RWPE2 (cell line): ENCODE data around the gene TRAPPC5.

Experiments used
- ATAC-seq: fragments of 200-7000 bp; cut with Tn5 transposase; 3 replicates; pipeline ENCODE4 v1.9.1; 2021; ENCODE audit warnings: low read depth
- DNase-seq: peaks from one replicate; pipeline ENCODE4 v3.0.0-alpha.2; 2020; ENCODE audit warnings: low spot score
- H3K27ac ChIP-seq: fragments of 450-650 bp; 2 replicates; pipeline ENCODE4 v1.5.1; 2017; ENCODE audit warnings: mild to moderate bottlenecking; ENCODE audit not compliant: poor library complexity, severe bottlenecking
- H3K27me3 ChIP-seq: fragments of 250-450 bp; sonication (Bioruptor Pico); 2 replicates; pipeline ENCODE4 v1.5.1; 2021; ENCODE audit warnings: mild to moderate bottlenecking, moderate library complexity; ENCODE audit not compliant: insufficient read depth, poor library complexity, severe bottlenecking
- H3K36me3 ChIP-seq: fragments of 250-450 bp; sonication (Bioruptor Pico); 2 replicates; pipeline ENCODE4 v1.5.1; 2020; ENCODE audit warnings: low read depth, mild to moderate bottlenecking, moderate library complexity
- H3K4me1 ChIP-seq: fragments of 250-450 bp; sonication (Bioruptor Pico); 2 replicates; pipeline ENCODE4 v1.5.1; 2021; ENCODE audit warnings: mild to moderate bottlenecking, moderate library complexity; ENCODE audit not compliant: insufficient read depth, poor library complexity, severe bottlenecking
- H3K4me3 ChIP-seq: fragments of 250-450 bp; sonication (Bioruptor Pico); 2 replicates; pipeline ENCODE4 v1.5.1; 2021; ENCODE audit warnings: mild to moderate bottlenecking, moderate library complexity; ENCODE audit not compliant: severe bottlenecking
- H3K9me3 ChIP-seq: fragments of 250-450 bp; sonication (Bioruptor Pico); 2 replicates; pipeline ENCODE4 v1.5.1; 2021; ENCODE audit warnings: mild to moderate bottlenecking, moderate library complexity; ENCODE audit not compliant: severe bottlenecking
- CTCF ChIP-seq: fragments of 450-650 bp; IDR thresholded peaks from one replicate; pipeline ENCODE4 v1.5.1; 2017; ENCODE audit warnings: mild to moderate bottlenecking, moderate library complexity; ENCODE audit not compliant: poor library complexity, severe bottlenecking

Gene TRAPPC5

DNA sequence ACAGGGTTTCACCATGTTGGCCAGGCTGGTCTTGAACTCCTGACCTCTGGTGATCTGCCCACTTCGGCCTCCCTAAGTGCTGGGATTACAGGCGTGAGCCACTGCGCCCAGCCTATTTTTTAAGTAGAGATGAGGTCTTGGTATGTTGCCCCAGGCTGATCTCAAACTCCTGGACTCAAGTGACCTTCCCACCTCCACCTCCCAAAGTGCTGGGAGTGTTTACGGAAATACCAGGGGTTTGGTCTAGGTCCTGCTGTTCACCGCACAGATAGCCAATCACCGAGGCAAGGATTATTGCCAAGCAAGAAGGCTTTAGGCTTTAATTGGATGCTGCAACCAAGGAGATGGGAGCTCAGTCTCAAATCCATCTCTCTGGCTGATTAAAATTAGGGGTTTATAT, 39.7 kb downstream of the TRAPPC5 start:
- Histone ChIP-seq H3K4me1 (no peaks in the 10 kb centered on the region), H3K9me3 (no peaks in the 10 kb centered on the region), H3K27me3 (no peaks in the 10 kb centered on the region), H3K4me3 (no peak overlapping the region), H3K36me3 (no peaks in the 10 kb centered on the region), H3K27ac (no peak overlapping the region)
- no peak for TF ChIP-seq CTCF
- ATAC-seq: no peak
- no peak for DNase-seq

GRCh38 chr19:7722231-7722651, 41.6 kb downstream of the TRAPPC5 start:
- no peaks in the 10 kb centered on the region for H3K27me3 ChIP-seq
- TF ChIP-seq CTCF: no peak
- DNase-seq: no peak
- no peak overlapping the region for H3K27ac ChIP-seq
- no peaks in the 10 kb centered on the region for H3K9me3 ChIP-seq
- ATAC-seq: no peak
- no peak overlapping the region for H3K4me3 ChIP-seq
- no peaks in the 10 kb centered on the region for H3K36me3 ChIP-seq
- no peaks in the 10 kb centered on the region for H3K4me1 ChIP-seq

GRCh38 chr19:7725791-7726190, 45.2 kb downstream of the TRAPPC5 start:
- H3K4me1 ChIP-seq: no peaks in the 10 kb centered on the region
- ATAC-seq: no peak
- no peak overlapping the region for H3K27ac ChIP-seq
- TF ChIP-seq CTCF: no peak
- H3K36me3 ChIP-seq: no peaks in the 10 kb centered on the region
- H3K9me3 ChIP-seq: no peaks in the 10 kb centered on the region
- H3K27me3 ChIP-seq: peaks cover 25% of the 10 kb centered on the region
- no peak for DNase-seq
- H3K4me3 ChIP-seq: no peak overlapping the region

GRCh38 chr19:7729211-7729610, 48.6 kb downstream of the TRAPPC5 start:
- ATAC-seq (no peak), DNase-seq (no peak)
- Histone ChIP-seq H3K4me3 (no peak overlapping the region), H3K9me3 (no peaks in the 10 kb centered on the region), H3K4me1 (no peaks in the 10 kb centered on the region), H3K27ac (no peak overlapping the region), H3K27me3 (peaks cover 41% of the 10 kb centered on the region), H3K36me3 (no peaks in the 10 kb centered on the region)
- TF ChIP-seq CTCF: no peak

- Histone ChIP-seq H3K36me3 (no peaks in the 10 kb centered on the region), H3K27me3 (peaks cover 41% of the 10 kb centered on the region), H3K9me3 (no peaks in the 10 kb centered on the region), H3K4me3 (no peak overlapping the region), H3K27ac (no peak overlapping the region), H3K4me1 (no peaks in the 10 kb centered on the region)
- ATAC-seq (no peak), DNase-seq (no peak)
- TF ChIP-seq CTCF: no peak
Observed at GRCh38 chr19:7729831-7730285, 49.2 kb downstream of the TRAPPC5 start.
